ENCODE data around the gene RAD51B.

DNA sequence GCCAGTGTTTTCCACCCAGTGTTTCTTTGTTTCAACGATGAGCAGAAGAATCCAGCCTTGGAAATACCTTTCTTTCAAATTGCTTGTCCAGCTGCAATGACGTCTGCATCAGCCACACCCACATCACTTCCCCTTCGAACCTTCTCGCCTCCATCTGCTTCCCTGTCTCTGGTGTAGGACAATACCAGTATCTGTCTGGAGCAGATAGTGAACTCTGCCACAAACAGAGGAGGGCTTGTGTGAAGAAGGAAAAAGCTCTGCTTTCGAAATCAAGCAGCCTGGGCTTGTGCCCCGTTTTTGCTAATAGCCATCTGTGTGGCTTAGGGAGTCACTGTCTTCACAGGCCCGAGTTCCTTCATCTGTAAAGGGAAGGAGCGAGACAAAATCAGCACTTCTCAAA is 557.9 kb downstream of the RAD51B start:
- TF ChIP-seq TAF1 (IDR thresholded peaks at IDR 0.05; ENCODE audit: low read depth, low read length) (no peak), POLR2AphosphoS5 (IDR thresholded peaks at IDR 0.05; ENCODE audit: low read depth, low read length) (no peak), POLR2A (IDR thresholded peaks at IDR 0.05; ENCODE audit: low read depth, low read length) (no peak), SPI1 (IDR thresholded peaks at IDR 0.05; ENCODE audit: low read depth, low read length) (peak; percentile 69), POU2F2 (IDR thresholded peaks at IDR 0.05; ENCODE audit: low read depth, low read length) (no peak), PAX5 (IDR thresholded peaks at IDR 0.05; ENCODE audit: insufficient read depth, low read length, severe bottlenecking) (no peak)

Data from GM12891 (cell line).